K562 (cell line): ENCODE data around the gene CNDP2.
A peak's percentile ranks its signal among the peaks of the same experiment; 100 is the strongest.

ENCODE experiments used
- CTCF ChIP-seq, 3 experiments: IDR thresholded peaks in 2 of 3; conservative IDR thresholded peaks in 1 of 3; 2 replicates each; pipeline ENCODE4 v1.5.1; 2011 to 2012; ENCODE audit warnings: low read length in 3 of 3, mild to moderate bottlenecking in 3 of 3, control low read depth in 2 of 3, improper control_type of control experiment in 1 of 3, inconsistent platforms in 1 of 3, low read depth in 1 of 3, mixed read lengths in 1 of 3, moderate library complexity in 1 of 3; ENCODE audit not compliant: insufficient read depth in 2 of 3
- EGR1 ChIP-seq: fragments of 450-650 bp; conservative IDR thresholded peaks from 2 replicates; pipeline ENCODE4 v1.6.1; 2017; ENCODE audit warnings: mild to moderate bottlenecking
- GTF2B ChIP-seq: IDR thresholded peaks from 2 replicates; pipeline ENCODE4 v1.6.1; 2011; ENCODE audit not compliant: insufficient read length; ENCODE audit errors: extremely low read depth
- HDGF ChIP-seq: fragments of 450-650 bp; IDR thresholded peaks from 2 replicates; pipeline ENCODE4 v1.6.1; 2016

- TF ChIP-seq EGR1 (no peak), GTF2B (no peak), HDGF (no peak), CTCF (IDR thresholded peaks at IDR 0.05 in 2 of 3, conservative IDR thresholded peaks at IDR 0.05 in 1 of 3; ENCODE audit: insufficient read depth in 2 of 3, low read depth in 1 of 3, low read length in 3 of 3) (peak; percentile 45 to 59 (median 46); a peak in 5 of 6 replicates)
These were observed 2.5 kb upstream of the CNDP2 start for GRCh38 chr18:74493689-74494088.
